GM19351 (cell line): ENCODE results near the gene ANKS4B.
"Not testable (repeated sequence)": the region's sequence is repeated elsewhere in the genome, so short reads cannot be mapped to it uniquely, and the experiment has no call there.

Source experiments
- ATAC-seq: cut with Tn5 transposase; IDR thresholded peaks from one replicate; pipeline ENCODE4 v1.9.1; 2021; ENCODE audit warnings: mild to moderate bottlenecking, moderate library complexity; ENCODE audit not compliant: unreplicated experiment

The ANKS4B gene

GRCh38 chr16:21233521-21234150 lies at the start of gene ANKS4B:
ANKS4B (plus strand) TSS chr16:21233699; CDS start chr16:21233738, 39 bp downstream.
- ATAC-seq, result no peak

GRCh38 chr16:21183995-21184394 lies 49.5 kb upstream of the ANKS4B start:
- ATAC-seq, result no peak

DNA sequence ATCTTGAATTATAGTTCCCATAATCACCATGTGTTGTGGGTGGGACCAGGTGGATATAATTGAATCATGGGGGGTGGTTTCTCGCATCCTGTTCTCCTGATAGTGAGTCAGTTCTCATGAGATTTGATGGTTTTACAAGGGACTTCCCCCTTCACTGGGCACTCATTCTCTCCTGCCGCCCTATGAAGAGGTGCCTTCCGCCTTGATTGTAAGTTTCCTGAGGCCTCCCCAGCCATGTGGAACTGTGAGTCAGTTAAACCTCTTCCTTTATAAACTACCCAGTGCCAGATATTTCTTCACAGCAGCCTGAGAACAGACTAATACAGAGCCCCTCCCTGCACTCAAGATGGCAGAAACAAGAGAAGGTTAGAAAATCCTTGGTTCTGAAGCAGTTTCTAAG lies 48.7 kb upstream of the ANKS4B start:
- no peak for ATAC-seq

DNA sequence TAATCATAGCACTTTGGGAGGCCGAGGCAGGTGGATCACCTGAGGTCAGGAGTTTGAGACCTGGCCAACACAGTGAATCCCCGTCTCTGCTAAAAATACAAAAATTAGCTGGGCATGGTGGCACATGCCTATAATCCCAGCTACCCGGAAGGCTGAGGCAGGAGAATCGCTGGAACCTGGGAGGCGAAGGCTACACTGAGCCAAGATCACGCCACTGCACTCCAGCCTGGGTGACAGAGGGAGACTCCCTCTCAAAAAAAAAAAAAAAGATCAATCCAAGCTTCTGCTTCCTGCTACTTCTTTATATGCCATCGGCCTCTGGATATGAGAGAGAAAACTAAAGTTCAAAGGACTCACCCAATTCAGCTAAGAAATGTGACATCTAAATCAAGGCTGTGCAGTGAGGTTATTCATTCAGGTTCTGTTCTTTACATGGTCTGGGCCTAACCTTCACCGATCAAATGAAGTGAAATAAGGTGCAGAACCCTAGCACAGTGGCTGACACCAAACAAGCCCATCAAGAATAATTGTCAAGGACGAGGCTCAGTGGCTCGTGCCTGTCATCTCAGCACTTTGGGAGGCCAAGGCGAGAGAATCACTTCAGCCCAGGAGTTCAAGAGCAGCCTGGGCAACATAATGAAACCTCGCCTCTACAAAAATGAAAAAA lies 47.7 kb upstream of the ANKS4B start:
- ATAC-seq, result no peak

DNA sequence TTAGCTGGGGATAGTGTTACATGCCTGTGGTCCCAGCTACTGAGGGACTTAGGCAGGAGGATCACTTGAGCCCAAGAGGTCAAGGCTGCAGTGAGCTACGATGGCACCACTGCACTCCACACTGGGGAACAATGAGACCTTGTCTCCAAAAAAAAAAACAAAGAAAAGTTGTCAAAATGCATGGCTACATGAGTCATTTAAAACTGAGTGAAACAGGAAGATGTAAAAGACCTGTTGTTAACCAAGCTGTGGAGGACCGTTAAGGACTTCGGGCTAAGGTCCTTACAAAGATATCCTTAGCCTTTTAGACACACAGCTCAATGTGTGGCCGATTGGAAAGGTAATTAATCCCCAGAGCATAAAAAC lies 47.2 kb upstream of the ANKS4B start:
- ATAC-seq, result no peak

DNA sequence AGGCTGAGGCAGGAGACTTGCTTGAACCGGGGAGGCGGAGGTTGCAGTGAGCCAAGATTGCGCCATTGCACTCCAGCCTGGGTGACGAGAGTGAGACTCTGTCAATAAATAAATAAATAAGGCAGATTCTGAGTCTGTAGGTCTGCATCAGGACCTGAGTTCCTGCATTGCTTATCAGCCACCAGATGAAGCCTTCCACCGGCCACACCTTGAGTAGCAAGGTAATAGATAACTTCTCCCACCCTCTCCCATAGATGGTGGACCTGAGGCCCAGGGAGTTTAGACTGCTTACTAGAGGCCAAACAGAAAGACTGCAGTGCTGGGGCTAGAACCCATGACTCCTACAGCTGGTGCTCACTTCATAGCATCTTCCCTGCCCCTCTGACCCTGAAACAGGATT lies 44.2 kb upstream of the ANKS4B start:
- ATAC-seq, result no peak

DNA sequence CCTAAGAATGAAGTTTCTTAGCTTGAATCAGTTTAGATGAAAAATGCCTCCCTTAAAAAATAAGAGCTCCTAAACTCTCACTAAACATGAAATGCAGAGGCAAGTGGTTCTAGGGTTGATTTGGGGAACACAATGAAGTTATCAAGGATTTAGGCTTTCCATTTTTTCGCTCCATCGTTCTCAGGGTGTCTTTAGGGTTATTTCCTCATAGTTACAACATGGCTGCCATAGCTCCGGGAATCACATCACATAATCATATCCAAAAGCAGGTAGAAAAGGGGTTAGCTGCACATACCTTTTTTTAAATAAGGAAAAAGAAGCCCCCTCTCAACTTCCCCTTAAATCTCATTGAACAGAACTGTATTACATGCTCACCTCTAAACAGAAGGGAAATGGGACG lies 43.5 kb upstream of the ANKS4B start:
- ATAC-seq, result no peak

DNA sequence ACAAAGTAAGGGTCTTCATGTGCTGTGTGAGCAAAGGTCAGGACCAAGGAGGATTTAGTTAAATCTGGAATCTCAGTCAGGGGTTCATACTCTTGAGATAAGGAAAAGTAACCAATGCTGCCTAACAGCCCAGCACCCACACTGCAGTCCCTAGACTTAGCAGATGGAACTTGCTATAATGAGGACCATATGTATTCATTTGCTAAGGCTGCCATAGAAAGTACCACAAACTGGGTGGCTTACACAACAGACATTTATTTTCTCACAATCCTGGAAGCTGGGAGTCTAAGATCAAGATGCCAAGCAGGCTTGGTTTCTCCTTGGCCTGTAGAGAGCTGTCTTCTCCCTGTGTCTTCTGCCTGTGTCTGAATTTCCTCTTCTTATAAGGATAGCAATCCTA lies 42.9 kb upstream of the ANKS4B start:
- ATAC-seq, result no peak

GRCh38 chr16:21192991-21193390 lies 40.5 kb upstream of the ANKS4B start:
- no peak for ATAC-seq

DNA sequence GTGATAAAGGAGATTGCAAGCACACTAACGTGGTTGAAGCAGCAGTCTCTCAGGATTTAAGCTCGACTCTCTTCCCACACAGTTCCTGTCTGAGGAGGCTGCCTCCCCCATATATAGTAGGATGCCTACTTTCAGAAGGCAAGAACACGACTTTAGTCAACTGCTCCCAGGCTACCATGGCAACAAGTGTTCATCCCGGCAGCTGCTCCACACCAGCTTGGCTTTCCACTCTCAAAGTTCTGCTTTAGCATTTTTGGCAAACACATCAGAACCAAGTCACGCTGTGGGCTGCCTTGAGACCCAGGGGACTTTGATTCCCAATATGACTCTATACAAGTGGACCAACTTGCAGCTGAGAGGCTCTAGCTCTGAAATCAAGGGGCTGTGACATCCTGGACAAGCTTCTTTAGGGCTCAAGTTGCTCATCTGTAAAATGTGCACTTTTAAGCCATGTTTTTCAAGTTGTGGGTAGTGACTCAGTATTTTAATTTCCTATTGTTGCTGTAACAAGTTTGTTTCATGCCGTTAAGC lies 38.7 kb upstream of the ANKS4B start:
- no peak for ATAC-seq

- not testable (repeated sequence) for ATAC-seq
Observed at GRCh38 chr16:21195330-21195729, 38.2 kb upstream of the ANKS4B start.

DNA sequence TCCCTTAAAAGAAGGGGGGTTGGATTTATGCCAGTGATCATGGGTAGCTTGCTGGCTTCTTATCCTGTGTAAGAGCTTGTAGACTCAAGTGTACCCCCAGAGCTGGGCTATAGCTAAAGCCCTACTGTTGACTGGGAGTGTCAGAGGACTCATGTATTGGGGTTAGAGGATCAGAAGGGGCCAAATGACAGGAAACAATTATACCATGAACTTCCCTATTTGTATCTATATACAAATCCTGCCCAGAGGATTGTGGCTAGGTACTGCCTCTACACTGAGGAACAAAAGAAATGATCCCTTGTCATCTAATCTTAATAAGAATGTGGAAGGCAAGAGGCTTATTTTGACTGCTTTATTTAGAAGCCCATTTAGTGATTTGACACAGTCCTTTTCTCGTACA lies 36.4 kb upstream of the ANKS4B start:
- ATAC-seq, result no peak

- ATAC-seq, result no peak
Observed at GRCh38 chr16:21197621-21198020, 35.9 kb upstream of the ANKS4B start.

GRCh38 chr16:21199607-21200218 lies 33.8 kb upstream of the ANKS4B start:
- no peak for ATAC-seq

DNA sequence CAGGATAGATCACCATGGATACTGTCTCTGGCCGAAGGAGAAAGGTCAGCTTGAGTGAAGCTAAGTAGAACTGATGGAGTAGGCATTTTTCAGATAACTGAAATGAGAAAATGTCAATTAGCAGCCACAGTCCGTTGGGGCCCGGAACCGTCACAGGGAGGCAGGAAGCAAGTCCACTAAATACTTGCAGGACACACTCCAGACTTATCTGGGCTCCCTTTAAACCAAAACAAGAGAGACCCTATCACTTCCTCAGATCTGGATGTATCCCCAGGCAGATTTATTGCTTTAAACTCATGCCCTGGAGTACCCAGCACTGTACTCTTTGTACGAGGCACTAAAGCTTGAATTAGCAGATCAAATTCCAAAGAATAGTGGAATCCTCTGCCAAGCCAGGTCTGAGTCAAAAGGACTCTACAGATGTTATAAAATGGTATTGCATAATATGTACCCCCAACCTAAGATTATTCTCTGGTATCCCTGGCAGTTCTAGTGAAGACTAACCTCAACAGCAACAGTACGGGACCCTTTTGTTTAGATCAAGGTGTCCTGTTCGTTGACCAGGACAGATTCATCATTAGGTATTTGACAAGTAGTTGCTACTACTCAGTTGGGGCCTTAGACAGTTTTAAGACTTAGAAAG lies 30.2 kb upstream of the ANKS4B start:
- ATAC-seq, result no peak

GRCh38 chr16:21205303-21205702 lies 28.2 kb upstream of the ANKS4B start:
- no peak for ATAC-seq

GRCh38 chr16:21206550-21206949 lies 26.9 kb upstream of the ANKS4B start:
- ATAC-seq, result no peak

DNA sequence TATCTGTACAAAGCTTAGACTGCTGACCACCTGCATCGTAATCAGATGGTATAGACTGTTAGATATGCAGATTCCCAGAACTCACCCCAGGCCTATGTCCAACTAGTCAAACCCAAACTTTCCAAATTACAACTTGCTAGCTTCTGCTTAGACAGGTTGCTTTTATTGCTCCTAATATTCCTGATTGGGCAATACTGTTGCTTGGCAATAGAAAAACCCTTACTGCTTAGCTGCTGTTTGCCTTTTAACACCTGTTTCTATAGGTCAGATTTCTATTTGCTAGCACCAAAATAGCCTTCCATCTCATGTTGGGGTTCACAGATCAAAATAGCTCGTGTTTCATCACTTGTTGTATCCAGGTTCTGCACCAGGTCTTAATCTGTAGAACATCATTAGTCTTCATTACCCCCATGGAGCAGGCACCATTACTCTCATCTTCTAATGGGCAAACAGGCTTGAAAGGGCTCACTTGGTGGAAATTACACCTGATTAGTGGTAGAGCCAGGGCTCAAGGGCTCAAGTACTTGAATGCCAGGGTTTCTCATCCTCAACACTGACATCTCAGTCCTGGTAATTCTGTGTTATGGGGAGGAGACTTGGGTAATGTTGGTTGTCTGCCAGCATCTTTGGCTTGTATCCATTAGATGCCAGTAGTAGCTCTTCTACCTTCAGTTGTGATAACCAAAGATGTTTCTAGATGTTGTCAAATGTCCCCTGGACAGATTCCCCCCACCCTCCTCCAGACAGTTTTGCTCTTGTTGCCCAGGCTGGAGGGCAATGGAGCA lies 24.9 kb upstream of the ANKS4B start:
- ATAC-seq, result no peak

GRCh38 chr16:21211486-21211885 lies 22.0 kb upstream of the ANKS4B start, which contains the start of gene ZP2:
ZP2 (minus strand) TSS chr16:21211574; CDS start chr16:21211547, 27 bp downstream.
- ATAC-seq, result no peak

- no peak for ATAC-seq
Observed at GRCh38 chr16:21214086-21214485, 19.4 kb upstream of the ANKS4B start.

- no peak for ATAC-seq
Observed at GRCh38 chr16:21217121-21217520, 16.4 kb upstream of the ANKS4B start.
